Activated CD4-positive, alpha-beta memory T cell treated with anti-CD3 and anti-CD28 coated beads, Interleukin-2, amount 10 ng/mL, durations not matched to agents 7 days and 5 days (primary cell): ENCODE results near the gene SAG. TPM values are rescaled to one million over a fixed set of nuclear protein-coding genes. Genes with fewer than 3 reads are reported as not detected.
A peak's percentile ranks its signal among the peaks of the same experiment; 100 is the strongest.

Source experiments
- CTCF ChIA-PET: fragments of 350-600 bp; sonication (Branson Sonifier 250); formaldehyde crosslinking; loops from one replicate; lab custom pipeline; 2021; ENCODE audit warnings: antibody characterized with exemption, inconsistent platforms; lab: Charles Lee
- POLR2A ChIA-PET: fragments of 350-600 bp; sonication (Branson Sonifier 250); formaldehyde crosslinking; loops from one replicate; lab custom pipeline; 2021; ENCODE audit warnings: antibody characterized with exemption; lab: Charles Lee
- DNase-seq: peaks from one replicate; pipeline ENCODE4 v3.0.0-alpha.2; 2020
- H3K27ac Mint-ChIP-seq: one replicate; pipeline ENCODE4 v1.8.0; 2021; ENCODE audit warnings: mild to moderate bottlenecking, mixed read lengths
- H3K27me3 Mint-ChIP-seq: one replicate; pipeline ENCODE4 v1.8.0; 2021; ENCODE audit warnings: mixed read lengths
- H3K36me3 Mint-ChIP-seq: one replicate; pipeline ENCODE4 v1.8.0; 2021; ENCODE audit warnings: low read depth, mixed read lengths
- H3K4me1 Mint-ChIP-seq: one replicate; pipeline ENCODE4 v1.8.0; 2021; ENCODE audit warnings: mixed read lengths
- H3K4me3 Mint-ChIP-seq: one replicate; pipeline ENCODE4 v1.8.0; 2021; ENCODE audit warnings: mild to moderate bottlenecking, mixed read lengths
- H3K9me3 Mint-ChIP-seq: one replicate; pipeline ENCODE4 v1.8.0; 2021; ENCODE audit warnings: mixed read lengths
- total RNA-seq, 2 experiments: library from RNA; stranded (reverse); gene quantifications; one replicate each; pipeline ENCODE4 v1.2.3, GENCODE V29; 2021

SAG gene
- total RNA-seq, 2 experiments from 2014 or later: 0.10 TPM; not detected in 1

DNA sequence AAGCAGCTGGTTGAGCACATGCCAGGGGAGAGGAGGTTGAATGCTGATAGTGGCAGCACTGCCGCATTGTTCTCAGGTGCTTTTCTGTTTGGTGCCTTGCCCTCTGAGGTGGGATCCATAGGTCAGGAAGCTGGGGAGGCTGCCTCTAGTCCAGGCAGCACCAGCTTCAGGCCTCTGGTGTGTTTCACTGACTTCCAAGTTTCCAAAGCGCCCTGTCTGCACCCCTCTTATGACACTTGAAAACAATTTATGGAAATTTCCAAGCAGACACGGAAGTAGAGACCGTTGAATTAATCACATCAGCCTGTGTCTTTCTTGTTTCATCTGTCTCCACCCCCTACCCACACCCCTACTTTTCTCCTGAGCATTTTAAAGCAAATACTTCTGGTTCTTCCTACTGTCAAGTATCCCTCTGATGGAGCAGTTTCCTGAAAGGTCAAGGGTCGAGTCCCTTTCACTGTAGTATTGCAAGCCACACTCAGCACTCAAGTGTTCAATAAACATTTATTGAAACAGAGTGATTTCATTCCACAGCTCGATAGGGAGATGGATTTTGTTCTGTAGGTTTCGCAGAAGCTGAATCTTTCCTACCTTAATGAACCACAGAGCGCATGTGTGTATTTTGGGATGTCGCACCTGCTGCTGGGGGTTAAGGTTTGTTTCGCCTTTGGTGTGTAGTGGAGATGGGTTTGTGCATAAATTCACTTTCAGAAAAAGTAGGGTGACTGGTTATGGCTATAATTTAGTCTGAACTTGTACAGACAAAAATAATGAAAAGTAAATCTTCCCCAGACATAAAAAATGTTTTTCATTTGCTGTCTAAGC lies 68.1 kb downstream of the SAG start:
- ChIA-PET CTCF (no interaction called here), POLR2A (no interaction called here)
- Mint-ChIP-seq H3K4me1 (peaks cover 7% of the 10 kb centered on the region), H3K36me3 (peaks cover 23% of the 10 kb centered on the region), H3K9me3 (no peaks in the 10 kb centered on the region), H3K27me3 (no peaks in the 10 kb centered on the region), H3K27ac (no peak overlapping the region), H3K4me3 (no peak overlapping the region)
- no peak for DNase-seq

DNA sequence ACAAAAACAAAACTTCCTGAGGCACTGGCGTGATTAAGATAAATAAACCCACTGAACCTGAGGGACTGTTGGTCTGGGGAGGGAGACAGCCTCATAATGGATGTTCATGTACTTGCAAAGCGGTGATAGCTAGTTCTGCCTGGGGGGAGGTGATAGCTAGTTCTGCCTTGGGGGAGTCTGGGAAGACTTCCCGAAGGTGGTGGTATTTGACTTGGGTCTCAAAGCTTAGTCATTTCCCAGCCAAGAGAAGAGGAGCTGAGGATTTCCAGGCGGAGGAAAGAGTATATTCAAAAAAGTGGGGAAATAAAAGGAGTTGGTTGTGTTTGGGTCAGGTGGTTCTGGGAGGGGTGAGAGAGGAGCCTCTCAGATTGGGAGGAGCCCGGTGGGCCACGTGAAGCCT lies 71.4 kb downstream of the SAG start:
- Mint-ChIP-seq H3K27ac (no peak overlapping the region), H3K4me1 (peaks cover 18% of the 10 kb centered on the region), H3K36me3 (peaks cover 11% of the 10 kb centered on the region), H3K9me3 (no peaks in the 10 kb centered on the region), H3K4me3 (no peak overlapping the region), H3K27me3 (no peaks in the 10 kb centered on the region)
- ChIA-PET POLR2A (interaction anchor here (1.8 kb wide), 1 partner anchor 47 kb away, joined by 4 read pairs; no protein-coding TSS in a partner anchor), CTCF (no interaction called here)
- no peak for DNase-seq

- ChIA-PET POLR2A (interaction anchor here (1.8 kb wide), 1 partner anchor 48 kb away, joined by 4 read pairs; no protein-coding TSS in a partner anchor), CTCF (interaction anchor here (0.6 kb wide), 1 partner anchor 774 kb away, joined by 3 read pairs; no protein-coding TSS in a partner anchor)
- Mint-ChIP-seq H3K27ac (no peak overlapping the region), H3K9me3 (no peaks in the 10 kb centered on the region), H3K27me3 (no peaks in the 10 kb centered on the region), H3K4me3 (no peak overlapping the region), H3K36me3 (peaks cover 11% of the 10 kb centered on the region), H3K4me1 (peaks cover 22% of the 10 kb centered on the region)
- DNase-seq: no peak
Observed at GRCh38 chr2:233379441-233379840, 71.8 kb downstream of the SAG start.

DNA sequence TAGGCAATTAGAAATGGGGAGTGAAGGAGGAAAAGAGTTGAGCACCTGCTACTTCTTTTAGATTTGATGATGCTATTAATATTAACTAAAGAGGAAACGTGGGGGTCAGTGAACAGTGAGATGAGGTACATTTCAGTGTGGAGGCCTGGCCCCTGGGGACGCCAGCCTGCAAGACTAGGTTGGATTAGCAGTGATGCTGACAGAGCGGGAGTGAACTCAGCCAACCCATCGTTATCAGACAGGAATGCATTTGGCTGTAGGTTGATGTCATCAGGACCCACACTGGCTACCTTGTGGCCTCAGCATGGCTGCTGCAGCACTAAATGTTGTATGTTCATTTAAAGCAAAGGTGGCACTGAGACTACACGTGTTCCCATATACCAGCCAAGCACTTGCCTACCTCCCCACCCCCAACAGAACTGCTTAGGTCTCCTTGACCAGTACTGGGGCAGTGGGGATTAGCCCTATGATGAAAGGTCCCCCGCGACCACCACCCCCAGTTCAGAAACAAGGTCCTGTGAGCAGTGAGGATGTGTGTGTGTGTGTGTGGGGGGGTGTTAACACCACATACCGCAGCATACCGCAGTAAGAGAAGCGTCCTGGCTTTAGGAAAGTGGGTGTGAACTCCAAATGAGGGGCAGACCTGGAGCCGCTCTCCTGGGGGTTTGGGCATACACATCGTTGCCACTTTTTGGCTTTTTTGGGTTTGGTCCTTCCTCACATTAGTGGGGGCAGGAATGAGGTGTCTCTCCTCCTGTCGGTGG lies 72.7 kb downstream of the SAG start:
- no peak overlapping the region for H3K27ac Mint-ChIP-seq
- no peak overlapping the region for H3K4me3 Mint-ChIP-seq
- ChIA-PET POLR2A (no interaction called here), CTCF (no interaction called here)
- no peaks in the 10 kb centered on the region for H3K9me3 Mint-ChIP-seq
- peaks cover 31% of the 10 kb centered on the region for H3K4me1 Mint-ChIP-seq
- H3K36me3 Mint-ChIP-seq: peaks cover 11% of the 10 kb centered on the region
- H3K27me3 Mint-ChIP-seq: no peaks in the 10 kb centered on the region
- no peak for DNase-seq

DNA sequence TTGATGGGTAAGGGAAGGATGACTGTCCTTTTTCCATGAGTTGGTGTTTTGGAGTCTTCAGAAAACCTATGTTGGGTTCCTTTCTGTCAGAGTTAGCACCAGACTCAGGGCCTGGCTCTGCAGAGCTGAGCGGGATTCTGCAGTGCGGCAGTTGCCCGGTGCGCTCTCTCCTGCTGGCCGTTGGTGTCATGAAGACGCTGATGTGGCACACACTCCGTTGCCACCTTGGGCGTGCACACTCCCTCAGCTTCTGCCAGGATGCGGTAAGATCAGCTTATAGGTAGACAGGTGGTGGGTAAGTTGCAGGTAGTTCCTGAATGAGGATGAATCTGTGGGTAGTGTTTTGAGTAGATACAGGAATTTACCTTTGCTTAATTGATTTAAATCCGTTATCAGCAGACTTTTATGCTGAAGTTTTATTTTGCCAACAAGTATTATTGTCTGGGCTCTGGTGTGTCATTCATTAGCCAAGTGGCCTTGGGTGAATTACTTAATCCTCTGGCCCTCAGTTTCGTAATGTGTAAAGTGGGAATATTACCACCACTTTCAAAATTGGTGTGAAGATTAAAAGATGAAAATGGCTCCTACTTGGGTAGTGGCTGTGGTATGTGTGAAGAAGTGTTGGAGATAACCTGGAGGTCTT lies 73.5 kb downstream of the SAG start:
- no peak overlapping the region for H3K4me3 Mint-ChIP-seq
- H3K27me3 Mint-ChIP-seq: no peaks in the 10 kb centered on the region
- CTCF ChIA-PET: no interaction called here
- peaks cover 9% of the 10 kb centered on the region for H3K36me3 Mint-ChIP-seq
- no peak for DNase-seq
- H3K27ac Mint-ChIP-seq: no peak overlapping the region
- POLR2A ChIA-PET: no interaction called here
- H3K4me1 Mint-ChIP-seq: peaks cover 39% of the 10 kb centered on the region
- H3K9me3 Mint-ChIP-seq: no peaks in the 10 kb centered on the region

DNA sequence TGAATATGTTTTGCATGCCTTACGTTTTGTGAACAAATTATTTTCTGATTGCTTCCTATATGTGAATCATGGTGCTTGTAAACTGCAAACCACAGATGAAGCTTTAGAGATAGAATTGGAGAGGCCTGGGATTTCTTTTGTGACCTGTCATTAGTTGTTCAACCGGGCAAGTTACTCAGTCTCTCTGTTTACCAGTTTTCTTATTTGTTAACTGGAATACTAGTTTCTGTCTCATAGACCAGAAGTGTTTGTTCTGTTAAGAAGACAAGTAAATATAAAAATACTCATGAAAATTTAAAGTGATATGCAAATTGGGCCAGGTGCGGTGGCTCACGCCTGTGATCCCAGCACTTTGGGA lies 74.0 kb downstream of the SAG start:
- Mint-ChIP-seq H3K4me3 (no peak overlapping the region), H3K36me3 (peaks cover 8% of the 10 kb centered on the region), H3K4me1 (peaks cover 42% of the 10 kb centered on the region), H3K9me3 (no peaks in the 10 kb centered on the region), H3K27ac (no peak overlapping the region), H3K27me3 (no peaks in the 10 kb centered on the region)
- CTCF ChIA-PET: no interaction called here
- DNase-seq: no peak
- POLR2A ChIA-PET: no interaction called here

- H3K4me1 Mint-ChIP-seq: peaks cover 41% of the 10 kb centered on the region
- ChIA-PET POLR2A (interaction anchor here (0.9 kb wide), 1 partner anchor 15 kb away, joined by 3 read pairs; no protein-coding TSS in a partner anchor), CTCF (interaction anchor here (1.2 to 2.3 kb wide), 4 partner anchors 10 to 59 kb away, joined by 3 to 7 read pairs (median 4); no protein-coding TSS in a partner anchor)
- peaks cover 5% of the 10 kb centered on the region for H3K36me3 Mint-ChIP-seq
- DNase-seq: no peak
- no peaks in the 10 kb centered on the region for H3K27me3 Mint-ChIP-seq
- no peaks in the 10 kb centered on the region for H3K9me3 Mint-ChIP-seq
- no peak overlapping the region for H3K27ac Mint-ChIP-seq
- no peak overlapping the region for H3K4me3 Mint-ChIP-seq
Observed at GRCh38 chr2:233384015-233384414, 76.4 kb downstream of the SAG start.

GRCh38 chr2:233384811-233385488 lies 77.3 kb downstream of the SAG start:
- DNase-seq: no peak
- Mint-ChIP-seq H3K4me3 (no peak overlapping the region), H3K4me1 (peaks cover 41% of the 10 kb centered on the region), H3K36me3 (peaks cover 13% of the 10 kb centered on the region), H3K27ac (peak overlapping the region; percentile 70), H3K27me3 (no peaks in the 10 kb centered on the region), H3K9me3 (no peaks in the 10 kb centered on the region)
- CTCF ChIA-PET: interaction anchor here (1.2 to 2.3 kb wide), 4 partner anchors 11 to 58 kb away, joined by 3 to 7 read pairs (median 4); no protein-coding TSS in a partner anchor
- POLR2A ChIA-PET: interaction anchor here (0.9 kb wide), 1 partner anchor 16 kb away, joined by 3 read pairs; no protein-coding TSS in a partner anchor

- peak overlapping the region; percentile 70 for H3K27ac Mint-ChIP-seq
- H3K4me3 Mint-ChIP-seq: peak overlapping the region; percentile 33
- H3K4me1 Mint-ChIP-seq: peaks cover 39% of the 10 kb centered on the region
- ChIA-PET POLR2A (no interaction called here), CTCF (interaction anchor here (1.7 to 2.3 kb wide), 2 partner anchors 19 to 20 kb away, joined by 4 to 7 read pairs; no protein-coding TSS in a partner anchor)
- H3K9me3 Mint-ChIP-seq: no peaks in the 10 kb centered on the region
- H3K36me3 Mint-ChIP-seq: peaks cover 16% of the 10 kb centered on the region
- H3K27me3 Mint-ChIP-seq: no peaks in the 10 kb centered on the region
- DNase-seq: no peak
Observed at GRCh38 chr2:233385489-233386044, 78.0 kb downstream of the SAG start.

DNA sequence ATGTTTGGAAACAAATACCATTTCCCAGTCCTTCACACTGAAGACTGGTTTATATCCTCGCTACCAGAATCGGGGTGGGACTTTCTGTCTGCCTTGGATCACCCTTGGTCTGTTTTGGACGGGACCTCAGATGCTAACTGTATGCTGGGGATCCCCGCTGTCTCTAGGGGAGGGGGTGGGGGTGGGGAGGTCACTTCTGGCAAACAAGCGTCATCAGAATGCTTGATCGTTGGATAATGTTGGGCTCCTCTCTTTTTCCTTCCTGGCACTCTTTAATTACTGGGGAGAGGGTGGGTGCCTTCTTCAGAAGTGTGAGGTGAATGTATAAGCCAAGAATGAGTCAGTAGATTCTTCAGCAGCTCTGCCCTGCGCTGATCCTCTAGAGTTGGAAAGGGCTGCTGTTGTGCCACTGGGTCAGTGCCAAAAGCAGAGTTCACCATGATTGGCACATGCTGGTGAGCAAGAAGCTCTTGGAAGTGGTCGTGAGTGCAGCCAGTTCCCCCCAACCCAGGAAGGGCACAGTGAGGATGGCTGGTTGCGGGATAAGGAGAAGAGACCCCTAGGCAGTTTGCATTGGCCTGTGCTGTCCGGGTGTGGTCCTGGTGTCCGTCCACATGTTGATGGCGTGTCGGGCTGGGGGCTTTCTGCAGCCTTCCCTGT lies 78.9 kb downstream of the SAG start:
- H3K9me3 Mint-ChIP-seq: no peaks in the 10 kb centered on the region
- no peak for DNase-seq

DNA sequence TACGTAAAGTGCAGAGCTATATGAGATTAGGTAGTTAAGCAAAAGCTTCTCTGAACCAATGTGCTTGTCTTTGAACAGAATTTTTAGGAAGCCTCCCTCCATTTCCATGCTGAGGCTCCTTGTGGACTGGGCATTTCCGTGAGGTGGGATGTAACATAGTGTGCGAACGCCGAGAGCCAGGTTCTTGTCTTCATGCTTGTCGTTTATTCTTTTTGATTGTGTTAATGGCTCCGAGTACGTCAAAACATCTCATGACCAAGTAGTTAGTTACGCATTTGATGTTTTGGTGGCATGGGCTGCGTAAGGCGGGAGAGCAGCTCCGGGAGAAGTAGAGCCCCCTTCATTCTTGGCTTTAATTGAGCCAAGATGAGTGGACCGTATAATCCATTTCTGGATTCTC lies 79.6 kb downstream of the SAG start:
- Mint-ChIP-seq H3K27ac (no peak overlapping the region), H3K4me3 (no peak overlapping the region), H3K27me3 (no peaks in the 10 kb centered on the region), H3K36me3 (peaks cover 22% of the 10 kb centered on the region), H3K9me3 (no peaks in the 10 kb centered on the region), H3K4me1 (peaks cover 31% of the 10 kb centered on the region)
- no peak for DNase-seq
- ChIA-PET CTCF (interaction anchor here (0.6 to 1.5 kb wide), 2 partner anchors 56 to 957 kb away, joined by 3 to 7 read pairs; no protein-coding TSS in a partner anchor), POLR2A (no interaction called here)

More for the DNA sequence above, 78.9 kb downstream of the SAG start:
- H3K27me3 Mint-ChIP-seq: no peaks in the 10 kb centered on the region
- H3K36me3 Mint-ChIP-seq: peaks cover 20% of the 10 kb centered on the region
- no peak overlapping the region for H3K27ac Mint-ChIP-seq
- POLR2A ChIA-PET: no interaction called here
- H3K4me3 Mint-ChIP-seq: no peak overlapping the region
- CTCF ChIA-PET: no interaction called here
- H3K4me1 Mint-ChIP-seq: peaks cover 31% of the 10 kb centered on the region
